Measurements from ENCODE around the gene SP2. TPM values are rescaled to one million over a fixed set of nuclear protein-coding genes. Genes with fewer than 3 reads are reported as not detected.

The SP2 gene
- total RNA-seq, 1 donor from 2014 or later, result 13.5 TPM

GRCh38 chr17:47913050-47913449 lies 17.0 kb downstream of the SP2 start:
- Mint-ChIP-seq H3K9me3 (ENCODE audit: low read depth) (no peaks in the 10 kb centered on the region), H3K4me1 (ENCODE audit: low read depth) (peaks cover 9% of the 10 kb centered on the region), H3K36me3 (ENCODE audit: low read depth) (peaks cover 10% of the 10 kb centered on the region), H3K4me3 (ENCODE audit: unreplicated experiment) (no peak overlapping the region), H3K27me3 (ENCODE audit: low read depth) (no peaks in the 10 kb centered on the region), H3K27ac (ENCODE audit: unreplicated experiment) (no peak overlapping the region)
- no peak for DNase-seq (ENCODE audit: low spot score)
- TF ChIP-seq CTCF (IDR thresholded peaks at IDR 0.05), result no peak

DNA sequence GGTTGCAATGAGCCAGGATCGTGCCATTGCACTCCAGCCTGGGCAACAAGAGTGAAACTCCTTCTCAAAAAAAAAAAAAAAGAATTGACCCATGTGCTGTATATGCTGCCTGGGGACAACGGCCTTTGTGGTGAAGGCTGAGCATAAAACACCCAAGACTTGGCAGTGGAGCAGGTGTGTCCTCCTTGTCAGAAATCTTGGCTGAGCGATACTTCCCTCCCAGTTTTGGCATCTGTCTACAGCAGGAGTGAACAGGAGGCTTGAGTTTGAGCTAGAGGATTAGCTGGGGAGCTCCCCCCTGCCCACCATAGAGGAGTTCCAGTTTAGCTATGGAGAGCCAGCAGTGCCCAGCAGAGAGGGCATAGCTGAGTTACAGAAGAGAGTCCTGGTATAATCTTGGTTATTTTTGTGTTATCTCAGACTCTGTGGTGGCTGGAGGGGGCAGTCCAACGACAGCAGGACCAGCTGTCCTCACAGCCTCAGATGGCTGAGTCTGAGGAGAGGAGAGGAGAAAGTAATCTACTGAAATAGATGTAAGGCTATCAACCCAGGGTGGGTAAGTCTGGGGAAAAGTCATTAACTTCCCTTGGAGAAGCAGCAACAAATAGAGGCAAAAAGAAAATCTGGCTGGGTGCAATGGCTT lies 18.4 kb downstream of the SP2 start:
- Mint-ChIP-seq H3K4me1 (ENCODE audit: low read depth) (no peaks in the 10 kb centered on the region), H3K9me3 (ENCODE audit: low read depth) (no peaks in the 10 kb centered on the region), H3K27me3 (ENCODE audit: low read depth) (no peaks in the 10 kb centered on the region), H3K27ac (ENCODE audit: unreplicated experiment) (no peak overlapping the region), H3K4me3 (ENCODE audit: unreplicated experiment) (no peak overlapping the region), H3K36me3 (ENCODE audit: low read depth) (peaks cover 7% of the 10 kb centered on the region)
- no peak for TF ChIP-seq CTCF (IDR thresholded peaks at IDR 0.05)
- DNase-seq (ENCODE audit: low spot score), result no peak

- Mint-ChIP-seq H3K4me3 (ENCODE audit: unreplicated experiment) (no peak overlapping the region), H3K27me3 (ENCODE audit: low read depth) (no peaks in the 10 kb centered on the region), H3K4me1 (ENCODE audit: low read depth) (no peaks in the 10 kb centered on the region)
Measured at GRCh38 chr17:47915776-47916398, 19.9 kb downstream of the SP2 start.

GRCh38 chr17:47916489-47917208 lies 20.6 kb downstream of the SP2 start:
- H3K4me3 Mint-ChIP-seq (ENCODE audit: unreplicated experiment), result no peak overlapping the region
- H3K27me3 Mint-ChIP-seq (ENCODE audit: low read depth), result no peaks in the 10 kb centered on the region
- TF ChIP-seq CTCF (IDR thresholded peaks at IDR 0.05), result no peak
- H3K4me1 Mint-ChIP-seq (ENCODE audit: low read depth), result no peaks in the 10 kb centered on the region
- H3K36me3 Mint-ChIP-seq (ENCODE audit: low read depth), result peaks cover 12% of the 10 kb centered on the region
- no peaks in the 10 kb centered on the region for H3K9me3 Mint-ChIP-seq (ENCODE audit: low read depth)
- DNase-seq (ENCODE audit: low spot score), result no peak
- no peak overlapping the region for H3K27ac Mint-ChIP-seq (ENCODE audit: unreplicated experiment)

More at GRCh38 chr17:47915776-47916398, 19.9 kb downstream of the SP2 start:
- TF ChIP-seq CTCF (IDR thresholded peaks at IDR 0.05), result no peak
- Mint-ChIP-seq H3K27ac (ENCODE audit: unreplicated experiment) (no peak overlapping the region), H3K9me3 (ENCODE audit: low read depth) (no peaks in the 10 kb centered on the region), H3K36me3 (ENCODE audit: low read depth) (peaks cover 11% of the 10 kb centered on the region)
- no peak for DNase-seq (ENCODE audit: low spot score)

DNA sequence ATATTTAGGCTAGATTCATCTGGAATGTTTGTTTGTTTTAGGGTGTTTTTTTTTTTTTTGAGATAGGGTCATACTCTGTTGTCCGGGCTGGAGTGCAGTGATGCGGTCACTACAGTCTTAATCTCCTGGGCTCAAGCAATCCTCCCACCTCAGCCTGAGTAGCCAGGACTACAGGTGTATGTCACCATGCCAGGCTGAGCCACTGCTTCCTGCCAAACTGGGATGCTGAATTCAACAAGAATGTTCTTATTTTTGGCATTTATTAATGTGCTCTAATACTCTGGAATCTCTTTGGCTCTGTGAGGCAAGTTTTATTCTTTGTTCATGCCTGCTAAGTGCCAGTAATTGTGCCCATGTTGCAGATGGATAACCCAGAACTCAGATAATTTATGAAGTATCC lies 21.5 kb downstream of the SP2 start:
- no peak for TF ChIP-seq CTCF (IDR thresholded peaks at IDR 0.05)
- Mint-ChIP-seq H3K4me3 (ENCODE audit: unreplicated experiment) (no peak overlapping the region), H3K4me1 (ENCODE audit: low read depth) (no peaks in the 10 kb centered on the region), H3K27me3 (ENCODE audit: low read depth) (no peaks in the 10 kb centered on the region), H3K9me3 (ENCODE audit: low read depth) (no peaks in the 10 kb centered on the region), H3K27ac (ENCODE audit: unreplicated experiment) (no peak overlapping the region), H3K36me3 (ENCODE audit: low read depth) (peaks cover 14% of the 10 kb centered on the region)
- DNase-seq (ENCODE audit: low spot score), result no peak

All from chondrocyte (in vitro differentiated cells).